ENCODE results near the gene CHN2.
"Not testable (repeated sequence)": the region's sequence is repeated elsewhere in the genome, so short reads cannot be mapped to it uniquely, and the experiment has no call there.

The CHN2 gene

DNA sequence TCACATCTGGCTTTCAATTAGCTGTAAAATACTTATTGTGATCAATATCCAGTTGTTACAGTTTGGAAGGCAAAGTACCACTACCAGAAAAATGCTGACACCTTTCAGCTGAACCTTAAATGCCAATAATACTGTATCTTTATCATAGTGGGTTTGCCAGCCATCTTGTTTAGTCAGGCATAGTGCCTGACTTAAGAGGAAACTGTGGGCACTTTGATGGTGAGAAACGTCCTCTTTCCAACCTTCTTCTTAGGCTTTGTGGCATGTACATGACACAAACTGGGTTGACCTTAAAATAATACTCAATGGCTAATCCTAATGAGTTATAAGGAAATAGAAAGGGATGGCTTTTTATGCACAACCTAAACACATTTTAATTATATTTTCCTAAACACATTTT, 316.8 kb downstream of the CHN2 start:
- no peak for DNase-seq

DNA sequence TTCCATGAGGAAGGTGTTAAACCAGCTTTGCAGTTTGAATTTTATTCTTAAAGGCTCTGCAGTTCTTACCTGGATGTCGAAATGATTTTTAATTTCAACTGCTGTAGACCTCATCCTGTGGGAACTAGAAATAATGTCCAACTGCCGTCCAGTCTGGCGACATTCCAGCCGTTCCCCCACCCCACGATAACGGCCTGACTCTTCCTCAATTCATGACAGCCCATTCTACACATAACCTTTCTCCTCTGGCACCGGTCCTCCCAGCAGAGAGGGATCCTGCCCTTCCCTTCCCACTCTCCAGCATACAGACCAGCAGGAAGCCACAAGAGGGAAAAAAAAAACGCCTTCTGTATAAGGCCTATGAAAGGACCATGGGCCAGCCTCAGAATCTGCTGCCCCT, 317.3 kb downstream of the CHN2 start:
- DNase-seq = no peak

DNA sequence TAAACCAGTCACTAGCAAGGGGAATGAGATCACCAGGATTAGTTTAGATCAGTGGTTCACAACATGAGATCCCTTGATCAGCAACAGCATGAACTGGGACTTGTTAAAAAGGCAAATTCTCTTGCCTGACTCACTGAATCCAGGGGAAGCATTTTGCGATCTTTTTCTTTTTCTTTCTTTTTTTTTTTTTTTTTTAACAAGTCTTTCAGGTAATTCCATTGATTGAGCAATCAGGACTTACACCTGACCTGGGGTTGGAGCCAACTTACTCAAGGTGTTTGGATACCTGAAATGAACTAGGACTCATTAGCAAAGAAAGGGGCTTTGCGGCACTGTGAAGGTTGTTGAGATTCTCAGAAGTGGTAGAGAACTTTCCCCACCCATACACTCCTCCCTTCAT, 321.9 kb downstream of the CHN2 start:
- no peak for DNase-seq

DNA sequence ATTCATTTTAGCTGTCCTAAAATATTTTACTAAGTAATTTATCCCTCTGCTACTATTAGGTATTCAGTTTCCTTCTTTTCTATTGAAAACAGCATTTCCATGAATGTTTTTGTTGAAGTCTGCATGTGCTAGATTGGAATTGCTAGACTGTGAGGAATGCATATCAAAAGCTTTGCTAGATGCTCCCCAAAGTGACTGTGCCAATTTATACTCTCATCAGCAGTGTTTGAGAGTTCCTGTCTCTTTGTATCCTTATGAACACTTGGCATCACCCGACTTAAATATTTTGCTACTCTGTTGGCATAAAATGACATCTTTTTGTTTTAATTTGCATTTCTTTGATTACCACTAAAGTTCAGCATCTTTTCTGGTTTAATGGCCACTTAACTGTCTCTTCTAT, 324.0 kb downstream of the CHN2 start:
- DNase-seq = no peak

DNA sequence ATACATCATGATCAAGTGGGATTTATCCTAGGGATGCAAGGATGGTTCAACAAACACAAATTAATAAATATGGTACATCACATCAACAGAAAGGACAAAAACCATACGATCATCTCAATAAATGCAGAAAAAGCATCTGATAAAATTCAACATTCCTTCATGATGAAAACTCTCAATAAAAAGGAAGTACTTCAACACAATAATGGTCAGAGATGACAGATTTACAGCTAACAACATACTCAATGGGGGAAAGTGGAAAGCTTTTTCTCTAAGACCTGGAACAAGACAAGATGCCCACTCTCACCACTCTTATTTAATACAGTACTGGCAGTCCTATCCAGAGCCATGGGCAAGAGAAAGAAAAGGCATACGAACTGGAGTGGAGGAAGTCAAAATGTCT, 329.2 kb downstream of the CHN2 start:
- no peak for DNase-seq

DNA sequence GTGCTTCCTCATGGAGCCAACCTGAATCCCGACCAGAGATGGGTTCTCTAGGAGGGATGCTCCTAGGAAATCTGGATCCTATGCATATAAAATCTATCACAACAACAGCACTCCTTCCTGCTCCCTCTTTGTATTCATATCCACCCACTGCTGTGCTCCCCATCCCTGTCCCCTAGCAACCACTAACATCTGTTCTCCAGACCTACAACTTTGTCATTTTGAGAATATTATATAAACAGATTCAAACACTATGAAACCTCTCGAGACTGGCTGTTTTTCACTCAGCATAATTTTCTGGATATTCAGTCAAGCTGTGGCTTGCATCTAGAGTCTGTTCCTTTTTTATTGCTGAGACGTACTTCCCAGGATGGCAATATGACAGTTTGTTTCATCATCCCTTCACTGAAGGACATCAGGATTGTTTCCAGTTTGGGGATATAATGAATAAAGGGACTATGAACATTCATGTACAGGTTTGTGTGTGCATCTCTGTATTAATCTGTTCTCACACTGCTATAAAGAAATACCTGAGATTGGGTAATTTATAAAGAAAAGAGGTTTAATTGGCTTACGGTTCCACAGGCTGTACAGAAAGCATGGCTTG, 333.0 kb downstream of the CHN2 start:
- DNase-seq = no peak

DNA sequence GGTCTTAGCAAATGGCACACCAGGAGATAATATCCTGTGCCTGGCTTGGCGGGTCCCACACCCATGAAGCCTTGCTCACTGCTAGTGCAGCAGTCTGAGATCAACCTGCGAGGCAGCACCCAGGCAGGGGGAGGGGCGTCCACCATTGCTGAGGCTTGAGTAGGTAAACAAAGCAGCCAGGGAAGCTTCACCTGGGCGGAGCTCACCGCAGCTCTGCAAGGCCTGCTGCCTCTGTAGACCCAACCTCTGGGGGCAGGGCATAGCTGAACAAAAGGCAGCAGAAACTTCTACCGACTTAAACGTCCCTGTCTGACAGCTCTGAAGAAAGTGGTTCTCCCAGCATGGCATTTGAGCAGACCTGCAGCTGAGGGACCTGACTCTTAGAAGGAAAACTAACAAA, 334.0 kb downstream of the CHN2 start:
- DNase-seq = not testable (repeated sequence)
